NOMO-1 (cell line): ENCODE measurements around the gene CCT2.
"Not testable (repeated sequence)": the region's sequence is repeated elsewhere in the genome, so short reads cannot be mapped to it uniquely, and the experiment has no call there.

Experiments used
- DNase-seq, 2 experiments: peaks; one replicate each; lab custom pipeline; 2025; ENCODE audit not compliant: unreplicated experiment in 2 of 2; lab: John Stamatoyannopoulos, UW

CCT2 gene

DNA sequence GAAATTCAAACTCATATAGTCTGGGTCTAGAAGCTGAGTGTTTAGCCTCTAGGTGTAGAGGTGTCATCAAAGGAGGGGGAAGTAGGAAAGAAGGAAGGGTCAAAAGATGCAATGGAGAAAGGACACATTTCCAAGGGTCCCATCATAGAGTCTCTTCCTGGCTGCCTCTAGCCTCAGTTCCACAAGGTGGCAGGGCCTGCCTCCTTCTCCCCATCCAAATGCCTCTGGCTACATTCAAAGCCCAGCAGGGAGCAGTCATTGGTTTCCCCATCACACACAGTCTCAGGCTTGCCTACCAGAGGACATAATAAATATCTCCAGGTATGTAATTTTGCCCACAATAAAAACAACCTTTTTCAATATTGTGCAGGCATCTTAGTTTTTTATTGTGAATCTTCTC, 2.1 kb upstream of the CCT2 start:
- no peak for DNase-seq

- DNase-seq: no peak
These were observed 3.3 kb downstream of the CCT2 start for GRCh38 chr12:69588527-69588926.

- no peak for DNase-seq
These were observed 3.8 kb downstream of the CCT2 start for GRCh38 chr12:69589082-69589481.

DNA sequence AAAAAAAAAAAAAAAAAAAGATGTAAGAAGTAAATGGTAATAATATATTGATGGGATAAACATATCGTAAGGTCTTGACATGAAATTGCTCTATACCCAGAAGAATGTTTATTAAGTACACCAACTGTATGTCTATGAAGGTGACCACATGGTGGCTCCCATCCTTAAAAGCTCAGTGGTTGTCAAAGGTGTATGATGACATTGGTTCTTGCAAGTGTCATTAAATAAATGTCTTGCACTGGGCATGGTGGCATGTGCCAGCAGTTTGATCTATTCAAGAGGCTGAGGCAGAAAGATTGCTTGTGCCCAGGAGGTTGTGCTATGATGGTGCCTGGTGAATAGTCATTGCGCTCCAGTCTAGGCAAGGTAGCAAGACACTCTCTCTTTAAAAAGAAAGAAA, 10.4 kb downstream of the CCT2 start:
- no peak for DNase-seq

- no peak for DNase-seq
These were observed 13.0 kb downstream of the CCT2 start for GRCh38 chr12:69598174-69598753.

DNA sequence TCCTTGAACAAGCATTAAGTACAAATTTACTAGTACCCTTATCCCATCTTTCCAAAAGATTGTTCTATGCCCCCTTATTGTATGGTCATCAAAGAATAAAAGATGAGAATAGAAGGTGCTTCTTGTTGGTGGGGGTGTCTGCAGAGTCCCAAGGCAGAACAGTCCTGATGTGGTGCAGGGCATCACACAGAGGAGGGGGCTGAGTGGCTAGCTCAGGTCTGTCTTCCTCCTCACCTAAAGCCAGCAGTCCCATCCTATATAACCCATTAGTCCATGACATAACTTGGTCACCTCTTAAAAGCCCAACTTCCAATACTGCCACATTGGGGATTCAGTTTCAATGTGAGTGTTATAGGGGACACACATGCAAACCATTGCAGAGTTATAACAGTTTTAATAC, 15.5 kb downstream of the CCT2 start:
- no peak for DNase-seq

- DNase-seq: no peak
These were observed 16.9 kb downstream of the CCT2 start for GRCh38 chr12:69601962-69602685.

GRCh38 chr12:69602954-69603353, 17.7 kb downstream of the CCT2 start:
- DNase-seq: no peak

- not testable (repeated sequence) for DNase-seq
These were observed 18.3 kb downstream of the CCT2 start for GRCh38 chr12:69603556-69603955.

GRCh38 chr12:69604275-69604674, 19.0 kb downstream of the CCT2 start:
- not testable (repeated sequence) for DNase-seq

GRCh38 chr12:69608114-69608513, 22.9 kb downstream of the CCT2 start:
- DNase-seq: no peak

GRCh38 chr12:69610126-69610525, 24.9 kb downstream of the CCT2 start:
- DNase-seq: no peak

GRCh38 chr12:69610729-69611128, 25.5 kb downstream of the CCT2 start, which contains the start of gene LRRC10:
Gene LRRC10 (minus strand): TSS chr12:69610907. CDS start chr12:69610838, 69 bp downstream.
- DNase-seq: no peak

DNA sequence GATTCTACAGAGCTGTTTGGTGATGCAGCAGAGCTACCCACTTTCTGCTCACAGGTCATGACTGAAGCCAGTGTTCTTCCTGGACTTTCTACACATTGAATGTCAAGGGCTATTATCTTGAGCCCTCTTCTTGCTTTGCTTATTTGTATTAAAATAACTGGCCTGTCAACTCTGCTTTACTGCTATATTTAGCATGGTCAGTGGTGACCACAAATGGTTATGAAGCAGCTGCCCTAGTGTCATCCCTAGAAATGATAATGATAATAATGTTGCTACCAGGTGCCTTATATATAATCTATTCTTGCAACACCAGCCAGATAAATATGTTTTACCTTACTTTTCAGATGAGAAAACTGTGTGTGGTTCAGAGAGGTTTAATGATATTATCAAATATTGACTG, 28.1 kb downstream of the CCT2 start:
- DNase-seq: no peak

- DNase-seq: peak; percentile 11 to 45
These were observed 30.8 kb downstream of the CCT2 start for GRCh38 chr12:69616025-69616424.

DNA sequence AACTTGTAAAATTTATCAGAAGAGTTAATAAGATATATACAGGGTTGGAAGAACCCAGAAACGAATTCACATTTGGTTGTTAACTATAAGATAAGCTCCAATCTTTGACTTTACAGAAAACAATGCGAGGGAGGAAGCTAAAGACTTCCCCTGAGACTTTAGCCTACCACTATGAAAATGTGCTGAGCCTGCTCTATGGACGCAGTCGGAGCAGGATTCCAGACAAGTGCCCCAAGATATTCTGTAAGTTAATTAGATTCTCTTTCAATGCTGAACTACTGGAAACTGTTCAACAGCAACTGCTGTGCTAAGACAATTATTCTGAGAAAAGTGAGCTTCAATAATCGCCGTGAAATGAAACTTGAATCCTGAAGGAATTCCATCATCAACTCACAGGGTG, 33.8 kb downstream of the CCT2 start:
- DNase-seq: no peak

GRCh38 chr12:69620077-69620476, 34.8 kb downstream of the CCT2 start:
- no peak for DNase-seq

GRCh38 chr12:69620921-69621320, 35.7 kb downstream of the CCT2 start:
- DNase-seq: no peak

- no peak for DNase-seq
These were observed 36.3 kb downstream of the CCT2 start for GRCh38 chr12:69621551-69621950.

- DNase-seq: no peak
These were observed 38.7 kb downstream of the CCT2 start for GRCh38 chr12:69623970-69624369.

GRCh38 chr12:69627501-69627900, 42.2 kb downstream of the CCT2 start:
- DNase-seq: no peak

GRCh38 chr12:69630191-69630590, 44.9 kb downstream of the CCT2 start:
- DNase-seq: no peak

GRCh38 chr12:69633061-69633460, 47.8 kb downstream of the CCT2 start:
- DNase-seq: no peak
